Neural cell (in vitro differentiated cells): Measurements from ENCODE around the gene MICU1.
"Not testable (repeated sequence)": the region's sequence is repeated elsewhere in the genome, so short reads cannot be mapped to it uniquely, and the experiment has no call there.

Experiments
- CTCF ChIP-seq: fragments of 450-650 bp; IDR thresholded peaks from 2 replicates; pipeline ENCODE4 v1.5.1; 2014; ENCODE audit warnings: antibody characterized with exemption, mild to moderate bottlenecking, moderate library complexity; ENCODE audit not compliant: poor library complexity, severe bottlenecking
- EP300 ChIP-seq: fragments of 450-650 bp; conservative IDR thresholded peaks from 2 replicates; pipeline ENCODE4 v1.6.1; 2014; ENCODE audit warnings: antibody characterized with exemption, mild to moderate bottlenecking, moderate library complexity; ENCODE audit not compliant: poor library complexity, severe bottlenecking
- EZH2 ChIP-seq: fragments of 200-600, 300-800 bp; shearing (Covaris generic), sonication (generic); IDR thresholded peaks from 2 replicates; pipeline ENCODE4 v1.6.1; 2014; ENCODE audit warnings: antibody characterized with exemption, low read length, borderline replicate concordance, mild to moderate bottlenecking; ENCODE audit not compliant: insufficient read depth, poor library complexity, severe bottlenecking
- MXI1 ChIP-seq: fragments of 450-650 bp; conservative IDR thresholded peaks from 2 replicates; pipeline ENCODE4 v1.6.1; 2014; ENCODE audit warnings: antibody characterized with exemption, mild to moderate bottlenecking; ENCODE audit not compliant: poor library complexity, severe bottlenecking
- POLR2AphosphoS5 ChIP-seq: IDR thresholded peaks from 2 replicates; pipeline ENCODE4 v1.6.1; 2012
- RAD21 ChIP-seq: fragments of 450-650 bp; conservative IDR thresholded peaks from 2 replicates; pipeline ENCODE4 v1.6.1; 2014; ENCODE audit warnings: antibody characterized with exemption, mild to moderate bottlenecking, moderate library complexity
- TAF1 ChIP-seq: IDR thresholded peaks from 2 replicates; pipeline ENCODE4 v1.6.1; 2012; ENCODE audit warnings: low read depth

GRCh38 chr10:72674174-72674573 is 48.3 kb upstream of the MICU1 start:
- TF ChIP-seq EP300, CTCF, POLR2AphosphoS5, RAD21, EZH2, MXI1, TAF1: not testable (repeated sequence)
